Activated CD4-positive, alpha-beta T cell treated with anti-CD3 and anti-CD28 coated beads, Interleukin-2, amount 10 ng/mL, durations not matched to agents 24 days and 14 days (primary cell): Measurements from ENCODE around the gene SLC13A3. TPM values are rescaled to one million over a fixed set of nuclear protein-coding genes. Genes with fewer than 3 reads are reported as not detected.

Source experiments
- DNase-seq: peaks from one replicate; pipeline ENCODE4 v3.0.0; 2022
- H3K27ac Mint-ChIP-seq: one replicate; pipeline ENCODE4 v1.8.0; 2022; ENCODE audit warnings: mild to moderate bottlenecking, mixed read lengths
- H3K27me3 Mint-ChIP-seq: one replicate; pipeline ENCODE4 v1.8.0; 2022; ENCODE audit warnings: mixed read lengths
- H3K36me3 Mint-ChIP-seq: one replicate; pipeline ENCODE4 v1.8.0; 2022; ENCODE audit warnings: low read depth, mild to moderate bottlenecking, mixed read lengths
- H3K4me1 Mint-ChIP-seq: one replicate; pipeline ENCODE4 v1.8.0; 2021; ENCODE audit warnings: mixed read lengths
- H3K4me3 Mint-ChIP-seq: one replicate; pipeline ENCODE4 v1.8.0; 2022; ENCODE audit warnings: mild to moderate bottlenecking, moderate library complexity, mixed read lengths
- H3K9me3 Mint-ChIP-seq: one replicate; pipeline ENCODE4 v1.8.0; 2021; ENCODE audit warnings: mixed read lengths
- intact Hi-C: fragments of 100-400 bp; cut with micrococcal nuclease; formaldehyde crosslinking; loops from one replicate; pipeline ENCODE4 v1.15.1; 2023
- total RNA-seq: library from RNA; stranded (reverse); gene quantifications from 2 replicates; pipeline ENCODE4 v1.2.3, GENCODE V29; 2022

The SLC13A3 gene
- total RNA-seq, 1 donor from 2014 or later, result not detected

DNA sequence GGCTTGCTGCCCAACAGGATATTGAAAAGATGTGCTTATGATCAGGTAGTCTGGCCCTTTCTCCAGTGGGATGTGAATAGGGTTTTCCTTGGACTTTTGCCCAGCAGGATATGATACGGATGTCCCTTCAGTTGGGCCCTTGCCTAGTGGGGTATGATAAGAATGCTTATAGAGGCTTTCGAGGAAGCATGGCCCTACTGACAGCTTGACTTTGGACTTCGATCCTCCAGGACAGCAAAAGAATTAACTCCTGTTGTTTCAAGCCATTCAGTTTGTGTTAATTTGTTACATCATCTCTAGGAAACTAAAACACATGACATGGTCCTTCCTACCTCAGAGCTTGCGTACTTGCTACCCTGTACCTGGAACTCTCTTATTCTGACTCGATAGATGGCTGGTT, 128.2 kb downstream of the SLC13A3 start:
- peaks cover 23% of the 10 kb centered on the region for H3K27me3 Mint-ChIP-seq
- no peak for DNase-seq
- no peaks in the 10 kb centered on the region for H3K36me3 Mint-ChIP-seq
- no peak overlapping the region for H3K4me3 Mint-ChIP-seq
- no peak overlapping the region for H3K27ac Mint-ChIP-seq
- peaks cover 4% of the 10 kb centered on the region for H3K9me3 Mint-ChIP-seq
- intact Hi-C loops, result loop anchor here (5.0 kb wide), 1 partner anchor 39 kb away; no protein-coding TSS in a partner anchor
- no peaks in the 10 kb centered on the region for H3K4me1 Mint-ChIP-seq

DNA sequence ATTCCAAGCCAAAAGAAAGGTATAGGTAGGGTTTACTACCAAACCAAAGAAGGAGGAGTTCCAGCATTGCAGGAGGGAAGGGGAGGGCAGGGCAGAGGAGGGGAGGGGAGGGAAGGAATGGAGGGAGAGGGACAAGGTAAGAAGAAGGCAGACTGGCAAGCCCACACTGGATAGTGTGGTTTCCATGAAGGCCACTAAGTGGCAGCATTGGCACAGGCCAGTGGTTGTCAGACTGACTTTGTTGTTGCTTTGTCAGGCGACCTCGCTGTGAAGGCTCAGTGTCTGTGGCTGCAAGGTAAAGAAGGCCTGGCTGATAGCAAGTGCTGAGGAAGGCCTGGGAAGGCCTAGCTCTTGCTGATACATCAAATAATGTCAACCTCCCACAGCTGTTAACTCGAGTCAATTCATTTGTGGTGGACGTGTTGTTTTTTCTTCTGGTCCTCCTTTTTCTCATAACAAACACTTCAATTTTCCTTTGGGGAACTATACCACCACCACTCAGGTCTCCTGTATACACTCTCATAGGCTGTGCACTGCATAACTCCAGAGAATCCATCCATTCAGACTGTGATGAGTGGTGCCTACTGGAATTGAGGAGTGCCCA, 130.2 kb downstream of the SLC13A3 start:
- no peaks in the 10 kb centered on the region for H3K36me3 Mint-ChIP-seq
- no peaks in the 10 kb centered on the region for H3K4me1 Mint-ChIP-seq
- DNase-seq, result peak; percentile 87
- no peaks in the 10 kb centered on the region for H3K9me3 Mint-ChIP-seq
- no peak overlapping the region for H3K27ac Mint-ChIP-seq
- peaks cover 14% of the 10 kb centered on the region for H3K27me3 Mint-ChIP-seq
- H3K4me3 Mint-ChIP-seq, result no peak overlapping the region
- intact Hi-C loops, result loop anchor here (1.0 to 5.0 kb wide), 3 partner anchors 41 to 168 kb away; partner anchors contain the start of gene TP53RK

DNA sequence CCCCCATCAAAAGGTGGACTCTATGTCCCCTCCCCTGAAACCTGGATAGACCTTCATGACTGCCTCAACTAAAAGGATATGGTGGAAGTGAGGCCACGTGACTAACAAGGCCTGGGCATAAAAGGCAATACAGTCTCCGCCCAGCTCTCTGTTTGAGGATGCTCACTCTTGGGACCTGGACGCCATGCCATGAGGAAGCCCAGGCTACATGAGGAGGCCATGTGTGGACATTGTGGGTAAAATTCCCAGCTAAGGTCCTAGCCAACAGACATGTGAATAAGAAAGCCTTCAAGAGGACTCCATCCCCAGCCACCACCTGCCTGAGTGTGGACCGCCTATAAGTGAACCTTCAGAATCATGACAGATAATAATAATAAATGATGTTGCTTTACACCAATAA, 130.7 kb downstream of the SLC13A3 start:
- no peak for DNase-seq
- Mint-ChIP-seq H3K27ac (no peak overlapping the region), H3K27me3 (peaks cover 14% of the 10 kb centered on the region), H3K4me1 (no peaks in the 10 kb centered on the region), H3K4me3 (no peak overlapping the region), H3K9me3 (no peaks in the 10 kb centered on the region), H3K36me3 (no peaks in the 10 kb centered on the region)
- intact Hi-C loops, result loop anchor here (2.0 to 5.0 kb wide), 2 partner anchors 42 to 168 kb away; partner anchors contain the start of gene TP53RK

DNA sequence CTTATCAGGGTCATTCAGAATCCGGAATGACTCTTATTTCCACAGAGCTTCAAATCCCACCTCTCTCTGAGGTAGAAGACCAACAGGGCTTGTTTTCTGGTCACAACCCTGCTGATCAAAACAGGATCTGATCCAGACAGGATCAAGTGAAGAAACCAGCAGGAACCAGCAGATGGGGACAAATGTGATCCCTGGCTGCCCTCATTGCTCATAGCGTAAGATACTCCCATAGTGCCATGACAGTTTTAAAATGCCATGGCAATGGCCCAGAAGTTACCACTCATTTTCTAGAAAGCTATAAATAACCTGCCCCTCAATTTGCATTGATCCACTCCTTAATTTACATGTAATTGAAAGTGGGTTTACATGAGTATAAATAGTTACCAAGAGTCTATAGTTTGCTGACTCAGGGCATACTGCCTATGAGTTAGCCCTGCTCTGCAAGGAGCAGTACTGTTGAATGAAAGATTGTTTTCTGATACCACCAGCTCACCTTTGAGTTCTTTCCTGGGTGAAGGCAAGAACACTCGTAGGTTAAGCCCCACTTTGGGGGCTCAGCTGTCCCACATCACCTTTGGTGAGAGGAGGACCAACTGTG, 131.7 kb downstream of the SLC13A3 start:
- Mint-ChIP-seq H3K4me3 (no peak overlapping the region), H3K36me3 (no peaks in the 10 kb centered on the region), H3K27me3 (peaks cover 12% of the 10 kb centered on the region), H3K9me3 (no peaks in the 10 kb centered on the region), H3K4me1 (no peaks in the 10 kb centered on the region), H3K27ac (no peak overlapping the region)
- intact Hi-C loops, result loop anchor here (2.0 to 5.0 kb wide), 2 partner anchors 43 to 169 kb away; partner anchors contain the start of gene TP53RK
- DNase-seq, result no peak

DNA sequence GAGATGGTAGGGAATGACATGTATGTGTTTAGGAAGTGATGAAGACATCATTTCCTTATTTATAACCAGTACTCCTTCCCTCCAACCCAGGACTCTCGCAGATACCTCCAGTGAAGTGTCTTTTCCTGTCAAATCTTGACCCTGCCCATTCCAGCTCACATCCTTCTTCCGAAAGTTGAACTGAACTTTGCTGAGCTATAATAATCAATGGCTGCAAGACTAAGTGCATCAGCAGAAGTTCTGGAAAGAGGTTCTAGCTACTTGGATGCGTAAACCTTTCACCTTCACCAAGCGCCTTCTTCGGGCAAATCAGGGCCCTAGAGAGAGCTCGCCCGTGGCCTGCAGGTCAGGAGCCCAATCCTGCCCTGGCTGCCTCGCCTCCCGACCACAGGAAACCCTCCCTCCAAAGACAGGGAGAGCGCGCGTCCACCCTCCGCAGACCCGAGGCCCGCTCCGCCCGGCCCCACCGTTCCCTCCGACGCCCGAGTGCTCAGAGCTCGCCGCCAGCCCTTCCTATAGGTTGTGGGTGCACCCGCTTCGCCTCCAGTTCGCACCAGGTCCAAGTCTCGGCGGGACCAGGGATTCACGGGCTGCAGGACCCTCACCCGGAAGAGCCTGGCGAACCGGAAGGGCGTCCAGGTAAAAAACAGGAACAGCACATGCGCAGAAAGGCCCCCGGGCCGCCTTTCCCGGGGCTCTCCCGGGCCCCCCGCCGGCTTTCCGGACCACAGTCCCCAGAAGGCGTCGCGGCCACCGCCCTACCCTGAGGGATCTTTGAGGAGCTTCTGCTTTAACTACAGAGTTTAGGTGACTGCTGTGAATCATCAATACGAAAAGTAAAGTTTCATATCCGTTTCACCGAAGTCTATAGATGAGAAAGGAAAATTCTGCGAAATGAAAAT, 138.1 kb downstream of the SLC13A3 start, which contains the start of gene ZNF334:
TSS of gene ZNF334 (minus strand) at position 617 of the 902 bp plus-strand sequence. CDS start 1,457 bp downstream, outside the sequence.
- DNase-seq, result peak; percentile 78
- Mint-ChIP-seq H3K36me3 (peaks cover 8% of the 10 kb centered on the region), H3K27ac (peak within 1 kb of the TSS; percentile 59), H3K4me3 (peak within 1 kb of the TSS; percentile 86), H3K27me3 (peaks cover 3% of the 10 kb centered on the region), H3K4me1 (peaks cover 16% of the 10 kb centered on the region), H3K9me3 (peaks cover 21% of the 10 kb centered on the region)
- intact Hi-C loops, result loop anchor here (5.0 kb wide), 1 partner anchor 34 kb away; no protein-coding TSS in a partner anchor

DNA sequence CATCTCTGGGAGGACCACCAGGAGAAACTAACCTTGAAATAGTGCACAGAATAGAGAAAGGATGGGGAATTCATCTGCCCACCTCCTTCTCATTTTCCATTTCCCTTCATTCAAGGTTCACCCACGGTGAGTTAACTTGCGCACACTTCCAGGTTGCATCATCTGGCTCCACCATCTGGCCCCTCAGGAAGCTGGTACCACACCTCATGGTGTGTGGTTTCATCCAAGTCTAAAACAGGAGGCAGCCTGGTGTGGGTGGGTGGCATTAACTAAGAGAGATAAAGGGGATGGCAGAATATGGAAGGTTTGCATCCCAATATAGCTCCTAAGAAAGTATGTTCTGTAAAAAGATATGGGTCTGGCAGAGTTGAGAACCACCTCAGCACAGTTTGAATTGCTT, 141.7 kb downstream of the SLC13A3 start:
- Mint-ChIP-seq H3K27me3 (no peaks in the 10 kb centered on the region), H3K9me3 (peaks cover 36% of the 10 kb centered on the region), H3K27ac (no peak overlapping the region), H3K4me3 (no peak overlapping the region), H3K4me1 (peaks cover 19% of the 10 kb centered on the region), H3K36me3 (peaks cover 9% of the 10 kb centered on the region)
- intact Hi-C loops, result no loop called here
- no peak for DNase-seq

Other genes with a start within 250 kb of the SLC13A3 start
- gene ELMO2, start 244.8 kb downstream of the SLC13A3 start, total RNA-seq, result 64.5 and 66.4 TPM in 2 replicates
- gene ZNF334, start 137.9 kb downstream of the SLC13A3 start, total RNA-seq, result 1.6 and 2.0 TPM in 2 replicates
- 0.37 and 0.40 TPM in 2 replicates for gene OCSTAMP, start 100.8 kb downstream of the SLC13A3 start, total RNA-seq
- gene TP53RK, start 38.0 kb upstream of the SLC13A3 start, total RNA-seq, result 15.5 and 16.5 TPM in 2 replicates
- not detected in 2 replicates for gene SLC2A10, start 58.2 kb upstream of the SLC13A3 start, total RNA-seq
- gene EYA2, start 243.4 kb upstream of the SLC13A3 start, total RNA-seq, result not detected in 2 replicates